Renal pelvis (tissue), 4 donors: Measurements from ENCODE around the gene ELOVL5. TPM values are rescaled to one million over a fixed set of nuclear protein-coding genes. Genes with fewer than 3 reads are reported as not detected.
"Not testable (repeated sequence)": the region's sequence is repeated elsewhere in the genome, so short reads cannot be mapped to it uniquely, and the experiment has no call there.

ENCODE experiments used
- DNase-seq: peaks from one replicate; pipeline ENCODE4 v3.0.0-alpha.2; 2013
- polyA plus RNA-seq, 3 donors: library from polyadenylated mRNA; unstranded; fragments of 120-200 nt; gene quantifications; one replicate each; pipeline ENCODE4 v1.2.1, GENCODE V29; 2013; ENCODE audit not compliant: insufficient read length in 3 of 3

The ELOVL5 gene
- polyA plus RNA-seq, 3 donors: 70.7 to 81.0 (median 76.6) TPM

DNA sequence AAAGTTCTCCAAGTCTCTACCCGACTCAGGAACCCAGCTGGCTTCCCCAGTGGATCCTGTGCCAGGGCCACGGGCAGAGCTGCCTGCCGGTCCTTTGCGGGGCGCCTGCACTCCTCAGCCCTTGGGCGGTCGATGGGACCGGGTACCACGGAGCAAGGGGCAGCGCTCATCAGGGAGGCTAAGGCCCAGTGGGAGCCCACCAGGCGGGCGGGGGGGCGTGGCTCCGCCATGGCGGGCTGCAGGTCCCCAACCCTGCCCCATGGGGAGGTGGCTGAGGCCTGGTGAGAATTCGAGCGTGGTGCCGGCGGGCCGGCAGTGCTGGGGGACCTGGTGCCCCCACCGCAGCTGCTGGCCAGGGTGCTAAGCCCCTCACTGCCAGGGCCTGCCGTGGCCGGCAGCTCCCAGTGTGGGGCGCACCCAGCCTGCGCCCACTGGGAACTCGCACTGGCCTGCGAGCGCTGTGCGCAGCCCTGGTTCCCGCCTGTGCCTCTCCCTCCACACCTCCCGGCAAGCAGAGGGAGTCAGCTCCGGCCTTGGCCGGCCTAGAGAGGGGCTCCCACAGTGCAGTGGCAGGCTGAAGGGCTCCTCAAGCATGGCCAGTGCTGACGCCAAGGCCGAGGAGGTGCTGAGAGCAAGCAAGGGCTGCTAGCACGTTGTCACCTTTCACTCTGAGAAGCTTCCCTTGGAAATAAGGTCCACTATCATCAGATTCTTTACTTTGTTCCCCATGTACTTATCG lies 14.8 kb upstream of the ELOVL5 start:
- DNase-seq: no peak

DNA sequence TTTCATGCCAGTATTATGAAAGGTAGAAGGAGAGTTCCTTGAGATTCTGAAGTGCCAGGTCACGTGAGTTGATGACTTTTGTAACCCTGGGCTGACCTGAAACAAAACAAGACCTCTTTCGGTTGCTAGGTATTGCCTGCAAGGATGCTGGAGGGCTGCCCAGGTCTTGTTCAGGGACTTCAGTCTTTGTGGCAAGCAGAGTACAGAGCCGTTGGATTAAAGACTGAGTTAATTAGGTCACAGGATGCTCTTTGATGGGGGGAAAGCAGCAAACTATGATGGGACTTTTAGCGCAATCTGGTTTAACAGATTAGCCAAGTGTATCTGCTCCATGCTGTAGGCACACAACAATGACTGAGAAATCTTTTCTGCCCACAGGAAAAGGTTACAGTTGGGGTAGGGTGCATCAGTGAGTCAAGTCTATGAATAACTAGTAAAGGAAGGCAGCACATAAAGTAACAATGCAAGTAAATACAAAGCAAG lies 12.8 kb upstream of the ELOVL5 start:
- DNase-seq: no peak

DNA sequence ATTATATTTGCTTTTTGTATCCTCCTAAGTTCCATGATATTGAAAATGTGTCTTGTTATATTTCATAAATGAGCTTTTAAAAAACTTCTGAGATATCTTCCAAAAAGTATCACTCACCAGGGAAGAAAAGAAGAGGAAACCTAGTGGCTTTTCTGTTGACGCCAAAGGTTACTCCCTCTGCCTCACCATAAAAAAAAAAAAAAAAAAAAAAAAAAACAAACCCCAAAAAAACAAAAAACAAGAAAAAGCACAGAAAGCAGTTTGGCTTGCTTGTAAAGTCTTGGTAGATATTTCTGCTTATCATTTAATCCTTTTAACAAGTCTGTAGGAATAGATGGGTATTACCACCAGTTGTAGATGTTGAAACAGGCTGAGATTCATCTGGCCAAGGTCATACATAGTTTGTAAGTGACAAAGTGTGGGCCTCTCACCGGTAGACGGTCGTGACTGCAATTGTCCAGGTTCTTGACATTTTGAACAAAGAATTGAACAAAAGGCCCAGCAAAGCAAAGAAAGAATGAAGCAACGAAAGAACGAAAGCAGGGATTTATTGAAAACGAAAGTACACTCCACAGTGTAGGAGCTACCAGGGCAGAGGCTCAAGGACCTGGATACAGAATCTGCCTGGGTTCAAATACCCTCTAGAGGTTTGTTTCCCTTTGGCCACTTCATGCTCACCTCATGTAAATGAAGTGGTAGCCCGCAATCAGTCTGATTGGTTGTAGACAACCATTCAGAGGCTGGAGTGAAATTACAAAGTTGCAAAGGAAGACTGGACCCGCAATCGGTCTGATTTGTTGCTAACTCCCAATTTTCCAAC lies 11.6 kb upstream of the ELOVL5 start:
- DNase-seq: no peak

DNA sequence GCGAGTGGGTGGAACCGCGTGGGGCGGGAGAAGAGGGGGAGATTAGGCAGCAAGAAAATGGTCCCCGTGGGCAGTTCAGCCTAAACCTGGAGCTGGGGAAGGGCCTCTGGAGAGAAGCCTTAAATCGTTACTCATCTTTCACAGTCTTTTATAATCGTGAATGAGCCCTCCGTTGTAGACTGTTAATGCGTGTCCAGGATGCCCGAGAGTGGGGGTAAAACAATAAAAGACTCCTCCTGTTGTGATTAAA lies 11.0 kb upstream of the ELOVL5 start:
- DNase-seq: no peak

DNA sequence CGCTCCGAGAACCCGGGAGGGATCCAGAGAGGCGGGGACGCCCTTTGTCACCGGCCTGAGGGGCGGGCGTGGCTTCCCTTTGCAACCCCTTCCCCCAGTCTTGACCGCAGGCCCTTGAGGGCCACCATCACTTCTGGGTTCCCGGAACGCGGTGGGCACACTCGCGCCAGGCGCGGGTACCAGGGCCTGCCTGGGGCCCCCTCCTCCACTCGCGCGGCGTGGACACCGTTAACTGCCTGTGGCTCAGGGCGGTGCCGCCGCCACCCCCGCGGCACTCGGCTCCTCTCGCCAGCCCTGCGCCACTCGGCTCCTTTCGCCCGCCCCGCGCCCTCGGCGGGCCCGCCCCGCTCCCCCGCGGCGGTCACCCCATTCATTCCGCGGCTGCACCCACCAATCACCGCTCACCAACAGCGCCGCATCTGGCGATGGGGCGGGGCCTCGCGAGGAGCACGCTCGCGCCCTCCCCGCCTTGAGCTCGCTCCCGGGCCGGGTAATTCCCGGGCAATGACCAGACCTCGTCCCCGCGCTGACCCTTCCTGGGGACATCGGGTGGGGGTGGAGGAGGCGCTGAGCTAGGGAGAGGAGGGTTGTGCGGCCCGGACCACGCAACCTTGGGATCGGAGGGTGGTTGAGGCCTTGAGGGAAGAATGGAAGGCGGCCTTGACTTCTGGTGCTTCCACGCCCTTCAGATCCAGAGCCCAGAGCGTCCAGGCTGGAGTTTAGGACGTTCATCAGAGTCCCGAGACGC lies 10.5 kb upstream of the ELOVL5 start:
- peak; percentile 95 for DNase-seq

DNA sequence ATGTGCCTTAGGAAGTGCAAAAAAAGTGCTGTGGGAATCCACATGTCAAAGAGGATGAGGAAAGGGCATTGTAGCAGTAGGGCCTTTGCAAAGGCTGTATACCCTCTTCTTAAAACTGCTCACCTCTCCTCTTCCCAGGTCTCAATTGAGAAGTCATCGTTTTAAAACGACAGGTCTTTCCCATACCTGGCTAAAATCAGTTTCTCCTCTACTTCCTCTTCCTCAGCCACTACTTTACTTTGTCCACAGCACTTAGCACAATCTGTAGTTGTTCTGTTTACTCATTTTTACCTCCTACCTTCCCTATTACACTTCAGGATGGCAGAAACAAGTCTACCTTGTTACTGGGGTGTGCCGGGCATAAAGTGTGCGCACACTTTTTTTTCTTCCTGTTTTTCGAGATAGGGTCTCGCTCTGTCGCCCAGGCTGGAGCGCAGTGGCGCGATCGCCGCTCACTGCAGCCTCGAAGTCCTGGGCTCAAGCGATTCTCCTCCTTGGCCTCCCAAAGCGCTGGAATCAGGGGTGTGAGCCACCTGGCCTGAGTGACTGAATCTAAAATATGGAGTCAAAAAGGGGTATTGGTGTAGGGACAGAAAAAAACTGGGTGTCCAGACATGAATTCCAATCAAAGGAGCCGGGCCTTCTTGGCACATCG lies 9.8 kb upstream of the ELOVL5 start:
- DNase-seq: no peak

DNA sequence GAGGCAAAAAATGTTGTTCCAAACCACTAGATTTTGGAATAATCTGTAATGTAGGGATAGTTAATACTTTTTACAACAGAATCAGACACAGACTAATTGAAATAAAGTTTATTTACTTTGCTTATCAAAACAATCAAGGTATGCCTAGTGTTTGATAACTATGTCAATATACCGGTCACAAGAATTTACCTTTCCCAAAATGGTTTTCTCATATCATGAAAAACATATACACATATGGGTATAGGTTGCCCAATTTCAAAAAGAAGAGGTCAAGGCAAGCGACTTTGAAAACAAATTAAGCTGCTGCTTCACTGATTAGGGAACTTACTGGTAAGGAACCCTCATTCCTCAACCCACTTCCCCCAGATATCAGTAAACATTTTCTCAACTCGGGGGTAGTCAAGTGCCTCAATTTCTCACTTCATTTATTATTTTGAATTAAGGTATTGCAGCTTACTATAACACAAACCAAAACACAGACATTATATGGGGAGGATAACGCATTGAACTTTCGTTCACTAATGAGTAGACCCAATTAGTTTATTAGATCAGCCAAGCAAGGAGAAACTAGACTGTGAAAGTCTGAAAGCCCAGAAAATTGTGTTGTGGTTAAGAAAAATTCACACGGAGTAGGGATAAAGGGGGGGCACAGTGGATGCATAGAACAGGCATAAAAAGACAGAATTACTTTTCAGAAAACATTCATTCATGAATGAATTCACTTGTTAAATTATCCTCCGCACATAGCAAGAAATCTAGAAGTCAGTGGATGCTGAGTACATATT lies 9.0 kb upstream of the ELOVL5 start:
- no peak for DNase-seq

DNA sequence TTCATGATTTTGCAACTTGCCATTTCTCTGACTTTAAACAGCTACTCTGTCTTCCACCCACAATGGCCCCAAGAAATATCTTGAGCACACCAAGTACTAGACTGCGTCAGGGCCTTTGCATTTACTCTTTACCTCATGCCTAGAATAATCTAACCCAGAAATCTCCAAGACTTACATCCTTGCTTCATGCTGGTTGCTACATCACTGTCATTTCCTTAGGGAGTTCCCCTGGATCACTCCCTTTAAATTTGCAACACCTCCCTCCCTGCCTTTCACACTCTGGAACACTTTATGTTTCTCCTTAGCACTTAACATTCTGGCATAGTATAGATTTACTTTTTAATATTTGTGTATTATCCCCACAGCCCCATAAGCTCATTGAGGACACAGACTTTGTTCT lies 4.9 kb upstream of the ELOVL5 start:
- DNase-seq: no peak

DNA sequence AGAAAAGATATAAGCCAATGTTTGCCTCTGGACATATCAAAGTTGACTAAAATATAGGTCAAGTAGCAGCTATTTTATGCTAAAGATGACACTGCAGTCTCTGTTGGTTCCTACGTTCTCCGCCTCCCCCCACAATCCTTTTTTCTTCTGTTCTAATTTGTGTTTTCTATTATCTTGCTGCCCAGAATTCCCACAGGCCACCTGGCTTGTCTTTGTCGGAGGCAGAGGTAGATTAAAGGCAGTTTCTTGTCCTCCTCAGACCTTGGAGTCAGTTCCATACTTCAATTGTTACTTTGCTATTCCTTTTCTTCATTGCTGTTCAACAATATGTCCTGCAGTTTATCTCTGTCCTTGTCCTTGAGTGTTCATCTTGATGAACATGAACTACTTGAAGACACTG lies 3.6 kb upstream of the ELOVL5 start:
- DNase-seq: no peak

DNA sequence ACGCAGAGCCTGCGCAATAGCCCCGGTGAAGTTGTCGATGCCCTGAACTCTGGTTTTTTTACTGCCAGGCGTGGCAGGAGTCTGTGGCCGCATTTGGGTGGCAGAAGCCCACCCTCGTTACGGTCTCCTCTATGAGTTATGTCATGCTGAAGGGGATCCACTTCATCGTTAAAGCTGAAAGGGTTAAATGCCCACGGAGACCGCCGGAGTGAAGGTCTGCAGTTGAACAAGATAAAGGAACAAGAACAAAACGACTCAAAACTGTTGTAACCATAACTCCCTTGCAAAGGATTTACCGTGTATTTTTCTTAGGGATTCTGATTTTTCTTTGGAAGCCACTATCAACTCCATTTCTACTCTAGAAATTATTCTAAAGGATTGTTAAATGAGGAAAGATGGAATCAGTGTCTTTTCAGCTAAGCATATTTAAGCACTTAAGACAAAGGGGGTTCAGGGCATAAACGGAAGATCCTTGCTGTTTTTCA lies 501 bp upstream of the ELOVL5 start:
- no peak for DNase-seq

DNA sequence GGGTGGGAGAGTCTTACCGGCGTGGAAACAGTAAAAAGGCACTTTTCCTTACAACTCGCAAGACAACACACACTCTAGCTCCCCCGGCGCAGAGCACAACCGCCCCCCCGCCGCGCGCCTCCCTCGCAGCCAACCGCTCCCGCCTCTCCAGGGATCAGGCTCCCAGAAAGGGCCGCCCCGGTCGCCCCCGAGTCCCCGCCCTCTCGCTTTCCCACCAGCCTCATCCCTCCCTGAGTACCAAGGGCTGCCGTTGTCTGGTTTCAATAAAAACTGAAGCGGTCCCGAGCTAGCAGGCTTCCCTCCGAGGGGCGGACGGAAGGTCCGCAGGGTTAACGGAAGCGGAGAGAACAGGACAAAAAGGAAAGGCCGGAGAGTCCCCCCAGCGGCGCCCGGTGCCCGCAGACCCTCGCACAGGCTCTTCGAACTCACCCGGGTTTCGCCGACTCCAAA lies 804 bp downstream of the ELOVL5 start:
- peak; percentile 80 for DNase-seq

DNA sequence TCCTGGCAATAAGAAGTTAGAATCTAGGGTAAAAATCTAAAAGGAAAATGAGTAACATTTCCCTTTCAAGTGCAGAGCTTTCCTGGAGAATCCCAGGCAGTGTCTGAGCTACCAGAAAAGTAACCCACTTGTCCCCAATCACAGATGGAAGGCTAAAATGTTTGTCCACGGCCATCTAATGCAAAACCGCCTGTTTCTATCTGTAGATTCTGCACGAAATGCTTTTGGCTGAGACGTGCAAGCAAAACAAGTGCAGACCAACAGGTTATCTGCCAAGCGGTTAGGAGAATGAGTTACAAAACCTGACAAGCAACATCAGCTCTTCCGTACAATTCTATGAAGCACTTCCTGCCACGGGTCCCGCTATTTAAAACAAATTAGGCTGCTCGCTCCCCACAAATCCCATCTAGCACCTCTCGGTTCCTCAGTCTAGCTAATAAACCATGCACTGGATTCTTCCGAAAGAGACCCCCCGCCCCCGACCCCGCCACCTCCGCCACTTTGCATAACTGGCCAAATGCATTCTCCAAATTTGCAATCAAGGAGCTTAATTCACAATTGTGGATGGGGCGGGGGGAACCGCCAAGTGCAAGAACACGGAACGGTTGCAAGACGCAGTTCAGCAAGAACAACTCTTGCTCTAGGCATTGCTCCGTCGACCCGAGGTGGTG lies 1.4 kb downstream of the ELOVL5 start:
- peak; percentile 17 for DNase-seq

DNA sequence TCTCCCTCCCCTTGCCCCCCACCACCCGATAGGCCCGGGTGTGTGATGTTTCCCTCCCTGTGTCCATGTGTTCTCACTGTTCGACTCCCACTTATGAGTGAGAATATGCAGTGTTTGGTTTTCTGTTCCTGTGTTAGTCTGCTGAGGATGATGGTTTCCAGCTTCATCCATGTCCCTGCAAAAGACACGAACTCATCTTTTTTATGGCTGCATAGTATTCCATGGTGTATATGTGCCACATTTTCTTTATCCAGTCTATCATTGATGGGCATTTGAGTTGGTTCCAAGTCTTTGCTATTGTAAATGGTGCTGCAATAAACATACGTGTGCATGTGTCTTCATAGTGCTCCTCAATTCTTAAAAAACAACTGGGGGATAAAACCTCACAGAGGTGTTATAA lies 2.7 kb downstream of the ELOVL5 start:
- DNase-seq: not testable (repeated sequence)

DNA sequence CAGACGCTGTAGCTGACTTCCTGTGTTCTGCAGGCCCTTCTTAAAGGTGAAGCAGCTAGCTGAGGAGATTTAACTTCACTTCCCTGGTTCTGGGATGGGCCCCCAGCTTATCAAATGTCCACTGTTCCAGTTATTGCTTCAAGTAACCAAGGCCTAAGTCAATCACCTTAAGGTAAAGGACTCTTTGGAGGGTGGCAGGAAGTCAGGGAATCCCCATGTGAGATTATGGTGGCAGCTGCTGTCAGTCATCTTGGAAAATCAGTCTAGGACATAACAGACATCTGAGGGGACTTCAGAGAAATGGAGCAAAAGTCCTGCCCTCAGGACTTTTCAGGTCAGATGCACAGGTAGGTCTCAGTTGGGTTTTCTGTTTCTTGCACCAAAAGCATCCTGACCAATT lies 3.8 kb downstream of the ELOVL5 start:
- DNase-seq: no peak

DNA sequence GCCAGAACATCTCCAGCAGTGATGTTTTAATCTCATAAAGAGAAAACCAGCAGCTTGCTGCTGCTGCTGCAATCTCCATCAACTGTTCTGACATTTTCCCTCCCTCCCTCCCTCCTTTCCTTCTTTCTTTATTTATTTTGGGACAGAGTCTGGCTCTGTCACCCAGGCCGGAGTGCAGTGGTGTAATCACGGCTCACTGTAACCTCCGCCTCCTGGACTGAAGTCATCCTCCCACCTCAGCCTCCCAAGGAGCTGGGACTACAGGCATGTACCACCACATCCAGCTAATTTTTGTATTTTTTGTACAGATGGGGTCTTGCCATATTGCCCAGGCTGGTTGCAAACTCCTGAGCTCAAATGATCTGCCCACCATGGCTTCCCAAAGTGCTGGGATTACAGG lies 5.7 kb downstream of the ELOVL5 start:
- DNase-seq: no peak

DNA sequence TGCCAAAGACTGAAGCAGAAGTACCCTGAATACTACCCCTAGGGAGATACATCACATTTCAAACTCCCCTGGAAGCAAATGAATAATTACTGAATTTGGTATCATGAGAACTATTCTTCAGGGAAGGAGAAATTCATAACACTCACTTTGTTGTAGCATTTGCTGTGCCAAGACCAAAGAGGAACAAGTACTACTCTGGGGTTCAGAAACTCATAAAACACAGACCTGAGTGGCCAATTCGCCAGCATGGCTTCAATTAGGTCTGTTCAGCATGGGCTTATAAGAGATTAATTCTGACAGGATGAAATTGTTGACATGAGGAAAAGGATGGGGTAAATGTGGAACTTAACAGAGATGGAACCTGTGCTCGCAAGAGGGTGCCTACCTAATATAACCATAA lies 6.5 kb downstream of the ELOVL5 start:
- no peak for DNase-seq

DNA sequence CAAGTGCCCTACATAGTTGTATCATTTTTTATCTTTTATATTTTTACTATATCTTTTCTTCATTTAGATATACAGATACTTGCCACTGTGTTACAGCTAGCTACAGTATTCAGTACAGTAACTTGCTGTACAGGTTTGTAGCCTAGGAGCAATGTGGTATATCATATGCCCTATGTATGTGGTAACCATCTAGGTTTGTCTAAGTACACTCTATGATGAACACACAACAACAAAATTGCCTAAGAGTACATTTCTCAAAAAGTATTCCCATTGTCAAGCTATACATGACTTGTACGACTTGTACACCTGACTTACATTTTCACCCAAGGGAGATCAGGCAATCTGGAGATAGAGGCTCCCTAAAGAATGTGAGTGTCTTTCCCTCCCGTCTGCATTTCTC lies 8.2 kb downstream of the ELOVL5 start:
- no peak for DNase-seq

DNA sequence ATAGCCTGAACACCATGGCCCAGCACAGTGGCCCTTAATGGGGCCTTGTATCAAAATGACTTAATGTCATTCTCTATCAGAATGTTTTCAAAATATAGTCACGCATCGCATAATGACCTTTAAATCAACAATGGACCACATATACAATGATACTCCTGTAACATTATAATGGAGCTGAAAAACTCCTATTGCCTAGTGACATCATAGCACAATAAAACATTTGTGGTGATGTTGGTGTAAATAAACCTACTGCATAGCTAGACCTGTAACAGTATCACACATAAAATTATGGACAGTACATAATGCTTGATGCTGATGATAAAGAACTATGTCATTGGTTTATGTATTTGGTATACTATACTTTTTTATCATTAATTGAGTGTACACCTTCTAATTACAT lies 9.3 kb downstream of the ELOVL5 start:
- DNase-seq: no peak

DNA sequence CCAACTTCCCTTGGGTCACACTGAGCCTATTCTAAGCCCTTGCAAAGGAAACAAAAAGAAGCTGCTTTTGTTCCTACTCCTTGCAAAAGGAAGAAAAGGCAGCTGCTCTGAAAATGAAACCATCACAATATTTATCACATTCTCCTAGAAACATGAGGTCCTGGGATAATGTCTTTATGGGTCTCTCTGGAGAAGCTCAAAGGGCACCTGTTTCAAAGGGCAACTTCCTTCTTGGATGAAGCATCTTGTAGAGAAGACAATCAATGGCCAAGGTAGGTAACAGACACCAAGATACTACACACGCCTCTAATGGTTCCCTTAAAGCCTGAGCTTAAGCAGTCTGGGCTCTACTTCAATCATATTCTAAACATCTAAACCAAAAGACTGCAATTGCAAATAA lies 10.4 kb downstream of the ELOVL5 start:
- DNase-seq: no peak

DNA sequence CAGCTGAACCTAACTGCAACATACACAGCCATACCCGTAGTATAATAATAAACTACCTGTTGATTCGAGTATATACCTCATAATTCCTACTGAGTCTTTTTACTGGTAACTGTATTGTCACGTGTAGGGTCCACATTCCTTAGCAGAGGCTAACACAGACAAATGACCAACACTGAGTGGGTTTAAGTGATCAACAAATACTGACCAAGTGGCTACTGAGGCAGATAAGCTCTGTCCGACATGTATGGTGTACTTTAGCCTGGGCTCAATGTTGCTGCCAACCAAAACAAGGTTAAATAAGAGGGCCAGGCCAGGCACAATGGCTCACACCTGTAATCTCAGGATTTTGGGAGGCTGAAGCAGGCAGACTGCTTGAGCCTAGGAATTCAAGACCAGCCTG lies 12.7 kb downstream of the ELOVL5 start:
- DNase-seq: no peak
